Globus pallidus (tissue), 1 donor: Measurements from ENCODE around the gene SIGLEC1.

Experiments used
- DNase-seq: peaks from one replicate; pipeline ENCODE4 v3.0.0-alpha.2; 2015; ENCODE audit warnings: low spot score

Gene SIGLEC1

DNA sequence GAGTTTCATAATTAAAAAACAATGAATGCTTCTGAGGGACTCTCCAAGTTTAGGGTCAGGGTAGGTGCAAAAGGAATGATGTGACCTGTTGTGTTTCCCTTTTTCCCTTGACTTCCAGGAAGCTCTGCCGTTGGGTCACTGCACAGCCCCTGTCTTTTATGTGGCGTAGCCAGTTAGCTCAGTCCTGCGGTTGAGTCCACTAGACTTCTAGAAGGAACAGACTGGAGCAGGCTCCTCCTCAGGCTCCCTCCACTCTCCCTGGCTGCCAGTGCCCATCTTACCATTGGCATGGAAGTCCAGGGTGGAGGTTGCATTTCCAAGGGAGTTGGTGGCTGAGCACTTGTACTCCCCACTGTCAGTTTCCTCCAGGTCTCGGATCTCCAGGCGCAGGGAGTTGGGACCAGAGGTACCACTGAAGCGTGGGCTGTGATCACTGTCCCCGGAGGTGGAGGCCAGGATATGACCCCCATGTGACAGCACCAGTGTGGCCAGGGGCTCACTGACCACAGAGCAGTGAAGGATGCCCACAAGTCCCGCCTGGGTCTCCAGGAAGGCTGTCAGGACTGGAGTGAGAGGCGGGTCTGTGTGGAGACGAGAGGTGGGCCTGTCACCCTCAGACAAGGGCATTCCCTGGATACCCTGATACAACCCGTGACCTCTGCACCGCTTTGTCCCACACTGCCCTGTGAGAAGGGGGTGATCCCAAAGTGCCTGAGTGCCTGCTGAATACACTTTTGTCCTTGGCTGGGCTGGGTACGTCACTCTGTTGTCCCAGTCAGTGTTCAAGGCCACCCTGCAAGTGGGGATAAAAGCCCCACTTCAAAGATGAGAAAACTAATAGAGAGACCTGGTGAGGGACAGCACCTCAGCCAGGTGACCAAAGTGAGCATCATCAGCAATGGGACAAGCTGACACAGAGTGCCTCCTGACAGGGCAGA lies 11.1 kb downstream of the SIGLEC1 start:
- DNase-seq, result no peak

DNA sequence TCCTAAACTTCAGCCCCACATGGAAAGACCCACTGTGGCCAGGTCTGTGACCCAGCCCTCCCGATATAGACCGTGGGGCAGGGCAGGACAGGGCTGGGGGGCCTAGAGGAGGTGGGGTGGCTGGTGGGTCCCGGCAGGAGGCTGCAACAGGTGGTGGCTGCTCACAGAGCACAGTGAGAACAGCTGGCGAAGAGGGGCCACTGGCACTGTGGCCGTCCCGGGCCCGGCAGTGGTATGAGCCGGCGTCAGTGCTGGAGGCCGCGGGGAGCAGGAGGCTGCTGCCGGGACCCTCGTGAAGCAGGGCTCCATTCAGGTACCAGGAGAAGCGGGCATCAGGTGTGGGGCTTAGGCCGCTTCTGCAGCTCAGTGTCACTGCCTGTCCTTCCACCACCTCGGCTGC lies 13.4 kb downstream of the SIGLEC1 start:
- no peak for DNase-seq

DNA sequence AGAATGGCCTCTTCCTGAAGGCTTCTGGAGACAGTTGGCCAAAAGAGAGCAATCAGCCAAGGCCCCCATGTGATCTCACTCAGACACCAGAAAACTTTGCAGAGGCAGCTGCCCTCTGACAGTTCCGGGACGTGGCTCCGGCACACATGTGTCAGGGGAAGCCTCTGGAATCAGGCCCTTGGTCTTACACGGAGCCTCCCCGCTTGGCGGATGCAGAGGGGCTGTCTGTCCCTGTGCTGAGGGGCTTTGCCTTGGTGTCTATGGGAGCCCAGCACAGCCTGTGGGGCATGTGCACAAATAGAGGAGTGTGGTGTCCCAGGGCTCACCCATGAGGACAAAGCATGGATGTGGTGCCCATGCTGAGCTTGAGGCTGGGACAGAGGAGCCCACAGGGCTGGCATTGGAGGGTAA lies 13.8 kb downstream of the SIGLEC1 start:
- DNase-seq, result no peak

DNA sequence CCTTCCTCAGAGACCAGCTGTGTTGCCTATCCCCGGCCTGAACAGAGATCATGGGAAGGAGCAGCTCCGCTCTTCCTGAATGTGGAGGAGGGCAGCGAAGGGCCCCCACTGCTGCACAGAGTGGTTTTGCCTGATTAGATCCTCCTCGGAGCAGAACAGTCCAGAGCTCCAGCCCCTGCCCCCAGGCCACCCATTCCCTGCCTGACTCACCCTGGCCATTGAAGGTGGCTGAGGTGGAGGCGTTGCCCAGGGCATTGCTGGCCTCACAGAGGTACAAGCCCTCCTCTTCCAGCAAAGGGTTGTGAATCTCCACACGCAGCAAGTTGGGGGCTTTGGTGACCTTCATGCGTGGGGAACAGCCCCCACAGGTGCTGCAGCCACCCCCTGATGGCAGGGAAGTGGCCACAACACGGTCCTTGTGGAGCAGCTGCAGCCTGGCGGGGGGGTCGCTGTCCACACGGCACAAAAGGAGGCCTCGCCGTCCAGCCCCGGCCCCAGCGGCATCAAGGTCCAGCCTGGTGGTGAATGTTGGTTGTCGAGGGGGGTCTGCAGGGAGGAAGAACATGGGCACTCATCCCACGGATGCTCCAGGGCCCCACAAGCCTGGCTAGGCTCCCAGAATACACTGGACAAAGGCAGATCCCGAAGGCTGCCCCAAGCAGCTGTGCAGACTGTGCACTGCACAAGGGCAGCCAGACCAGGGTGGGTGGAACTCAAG lies 14.7 kb downstream of the SIGLEC1 start:
- DNase-seq, result no peak

DNA sequence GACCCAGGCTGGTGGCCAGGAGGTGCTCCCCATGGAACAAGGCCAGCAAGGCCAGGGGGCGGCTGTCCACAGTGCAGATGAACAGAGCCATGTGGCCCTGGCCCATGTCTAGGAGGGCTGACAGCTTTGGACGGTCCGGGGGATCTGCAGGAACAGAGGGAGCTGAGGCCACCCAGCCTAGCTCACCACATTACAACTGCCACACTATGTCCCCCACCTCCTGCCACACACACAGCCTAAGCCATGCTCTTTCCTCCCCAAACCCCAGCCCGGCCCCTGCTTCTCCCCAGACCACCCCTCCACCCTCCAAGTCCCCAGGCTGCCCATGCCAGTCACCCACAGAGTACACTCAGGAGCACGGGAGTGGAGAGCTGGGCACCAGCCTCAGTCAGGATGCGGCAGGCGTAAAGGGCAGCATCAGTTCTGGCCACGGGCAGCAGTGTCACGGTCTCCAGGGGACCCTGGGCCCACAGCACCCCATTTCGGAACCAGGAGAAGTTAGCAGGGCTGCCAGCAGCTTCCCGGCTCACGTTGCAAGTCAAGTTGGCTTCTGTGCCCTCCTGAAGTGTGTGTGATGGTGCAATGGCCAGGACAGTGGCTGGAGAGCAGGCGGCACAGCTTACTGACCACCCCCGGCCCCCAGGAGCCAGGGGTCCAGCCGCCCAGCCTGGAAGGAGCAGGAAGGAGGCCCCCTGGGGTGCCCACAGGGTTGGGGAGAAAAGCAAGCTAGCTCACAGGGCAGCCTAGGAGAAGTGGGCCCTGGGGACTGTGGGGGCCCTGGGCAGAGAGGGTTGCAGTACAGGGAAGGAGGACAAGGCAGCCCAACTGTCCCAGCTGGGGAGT lies 15.4 kb downstream of the SIGLEC1 start:
- no peak for DNase-seq

DNA sequence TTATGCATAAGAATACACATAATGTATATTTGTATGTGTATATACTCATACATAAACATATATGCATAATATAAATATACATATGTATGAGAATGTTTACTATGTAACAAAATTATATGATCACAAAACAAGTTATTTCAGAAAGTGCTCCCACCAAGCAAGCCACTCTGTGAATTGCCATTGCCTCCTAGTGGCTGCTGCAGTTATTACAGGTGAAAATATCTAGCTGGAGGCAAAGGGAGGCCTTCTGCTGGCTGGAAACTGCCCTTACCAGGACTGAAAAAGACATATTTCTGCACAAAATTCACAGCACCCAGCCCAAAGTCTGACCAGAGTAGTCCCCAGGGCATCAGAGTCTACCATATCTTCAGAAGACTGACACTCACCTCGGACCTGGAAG lies 16.2 kb downstream of the SIGLEC1 start:
- DNase-seq, result no peak

DNA sequence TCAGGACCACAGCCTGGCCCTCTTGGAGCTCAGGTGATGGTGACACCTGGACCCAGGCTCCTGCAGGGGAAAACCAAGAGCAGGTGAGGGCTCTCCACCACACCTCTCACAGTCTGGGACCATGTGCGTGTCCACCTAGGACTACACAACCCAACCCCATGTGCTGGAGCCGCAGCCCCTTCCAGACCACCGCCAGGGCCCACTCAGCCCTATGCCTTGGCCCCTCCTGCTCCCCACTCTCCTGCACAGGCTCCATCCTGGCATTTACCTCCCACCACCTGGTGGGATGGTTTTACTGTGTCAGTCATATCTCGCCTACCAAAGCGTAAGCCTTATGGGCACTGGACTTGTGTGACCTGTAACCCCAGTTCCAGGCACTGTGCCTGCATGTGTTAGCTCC lies 17.5 kb downstream of the SIGLEC1 start:
- no peak for DNase-seq

DNA sequence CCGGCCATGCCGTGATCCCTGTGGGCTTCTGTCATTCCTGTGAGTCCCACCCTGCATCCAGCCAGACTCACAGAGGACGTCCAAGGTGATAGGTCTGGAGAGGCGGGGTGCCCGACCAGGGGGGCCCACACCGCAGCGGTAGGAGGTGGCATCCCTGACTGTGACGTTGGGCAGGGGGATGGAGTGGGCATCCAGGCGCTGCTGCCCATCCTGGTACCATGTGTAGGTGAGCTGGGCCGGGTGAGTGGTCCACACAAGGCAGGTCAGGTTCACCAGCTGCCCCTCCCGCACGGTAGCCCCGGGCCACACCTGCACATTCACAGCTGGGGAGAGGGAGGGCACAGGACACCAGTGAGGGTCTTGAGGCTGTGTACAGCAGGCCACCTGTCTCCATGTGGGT lies 19.0 kb downstream of the SIGLEC1 start:
- DNase-seq, result no peak

DNA sequence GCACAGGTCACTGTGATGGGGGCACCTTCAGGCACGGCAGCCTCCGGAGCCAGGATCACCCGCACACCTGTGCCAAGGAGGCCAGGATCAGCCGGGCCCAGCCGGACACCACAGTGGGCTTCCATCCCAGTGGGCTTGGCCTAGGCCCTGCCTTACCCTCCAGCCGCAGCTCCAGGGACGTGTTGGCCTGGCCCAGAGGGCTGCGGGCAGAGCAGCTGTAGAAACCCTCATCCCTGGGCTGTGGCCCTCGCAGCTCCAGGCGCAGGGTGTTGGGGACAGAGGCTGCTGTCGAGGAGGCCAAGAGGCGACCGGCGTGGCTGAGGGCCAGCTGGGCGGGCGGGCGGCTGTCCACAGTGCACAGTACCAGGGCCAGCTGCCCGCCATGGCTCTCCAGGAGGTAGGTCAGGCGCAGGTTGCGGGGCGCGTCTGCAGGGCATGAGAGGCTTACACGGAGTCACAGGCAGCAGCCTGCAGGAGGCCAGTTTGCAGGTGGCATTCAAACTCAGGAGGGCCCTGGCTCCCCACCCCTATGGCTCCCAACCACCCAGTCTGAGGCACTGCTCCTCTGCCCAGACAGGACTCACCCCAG lies 19.6 kb downstream of the SIGLEC1 start:
- no peak for DNase-seq

DNA sequence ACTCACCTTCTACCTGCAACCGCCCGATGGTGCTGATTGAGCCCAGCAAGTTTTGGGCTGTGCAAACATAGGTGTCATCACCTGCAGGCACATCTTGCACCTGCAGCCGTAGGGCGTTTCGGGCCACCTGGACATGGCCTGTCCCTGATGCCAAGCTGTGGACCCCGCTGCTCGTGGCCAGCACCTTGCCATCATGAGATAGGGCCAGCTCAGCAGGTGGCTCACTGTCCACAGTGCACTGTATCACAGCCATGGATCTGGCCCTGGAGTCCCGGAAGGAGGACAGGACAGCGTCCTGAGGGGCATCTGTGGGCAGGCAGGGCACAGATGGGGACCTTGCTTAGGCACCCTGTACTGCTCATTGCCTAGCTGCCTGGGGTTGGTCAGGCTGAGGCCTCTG lies 20.5 kb downstream of the SIGLEC1 start:
- no peak for DNase-seq

DNA sequence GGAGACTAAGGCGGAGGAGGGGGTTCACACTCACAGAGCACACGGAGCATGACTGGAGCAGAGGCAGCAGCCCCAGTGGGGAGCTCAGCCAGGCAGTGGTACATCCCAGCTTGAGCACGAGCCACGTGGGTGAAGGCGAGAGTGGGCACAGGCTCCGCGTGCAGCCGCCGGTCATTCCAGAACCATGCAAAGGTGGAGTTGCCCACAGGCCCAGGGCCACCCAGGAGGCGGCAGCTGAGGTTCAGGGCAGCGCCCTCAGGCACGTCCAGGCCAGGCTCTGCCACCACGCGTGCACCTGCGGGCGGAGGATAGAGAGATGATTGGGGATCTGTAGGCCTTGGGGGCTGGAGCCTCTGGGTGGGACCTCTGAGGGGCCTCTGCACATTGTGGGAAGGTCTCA lies 21.1 kb downstream of the SIGLEC1 start:
- no peak for DNase-seq

DNA sequence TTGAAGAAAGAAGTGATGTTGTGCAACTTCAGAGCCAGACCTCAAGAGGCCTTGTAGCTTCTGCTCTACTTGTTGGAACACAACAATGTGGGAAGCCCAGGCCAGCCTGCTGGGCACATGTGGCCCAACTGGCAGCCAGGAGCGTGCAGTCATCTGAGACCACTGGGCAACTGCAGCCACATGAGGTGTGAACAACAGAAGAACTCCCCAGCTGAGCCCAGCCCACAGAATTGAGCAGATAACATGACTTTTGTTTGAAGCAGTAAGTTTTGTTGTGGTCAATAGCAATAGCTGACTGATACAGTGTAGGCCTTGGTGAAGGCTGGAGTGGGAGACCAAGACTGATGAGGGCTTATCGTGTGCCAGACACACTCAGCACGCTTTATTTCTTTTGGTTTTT lies 22.0 kb downstream of the SIGLEC1 start:
- no peak for DNase-seq

DNA sequence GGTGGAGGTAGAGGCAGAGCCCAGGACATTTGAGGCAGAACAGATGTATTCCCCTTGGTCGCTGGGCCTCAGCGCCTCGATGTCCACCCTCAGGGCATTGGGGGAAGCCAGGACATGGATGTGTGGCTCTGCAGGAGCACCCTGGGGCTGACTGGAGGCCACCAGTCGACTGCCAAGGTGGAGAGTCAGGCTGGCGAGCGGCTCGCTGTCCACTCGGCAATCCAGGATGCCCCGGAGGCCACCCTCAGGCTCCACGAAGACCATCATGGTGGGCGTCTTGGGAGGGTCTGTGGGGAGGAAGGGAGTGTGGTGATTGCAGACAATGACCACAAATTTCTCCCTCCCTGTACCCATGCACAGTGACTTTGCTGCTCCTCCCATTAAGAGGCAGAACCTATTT lies 22.4 kb downstream of the SIGLEC1 start:
- no peak for DNase-seq

DNA sequence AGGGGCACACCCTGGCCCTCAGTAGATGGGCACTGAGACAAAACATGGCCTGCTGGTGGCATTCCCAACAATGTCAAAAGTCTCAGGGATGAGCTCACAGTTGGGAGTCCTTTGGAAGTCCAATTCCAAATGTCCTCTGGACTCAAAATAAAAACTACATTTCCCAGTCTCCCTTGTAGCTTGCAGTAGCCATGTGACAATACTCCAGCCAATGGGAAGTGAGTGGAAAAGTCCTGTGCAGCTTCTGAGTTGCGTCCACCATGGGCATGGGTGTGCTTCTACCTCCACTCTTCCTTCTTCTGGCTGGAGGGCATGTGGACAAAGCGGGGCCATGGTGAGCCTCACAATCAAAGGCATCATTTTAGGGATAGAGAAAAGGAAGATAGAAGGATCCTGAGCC lies 24.7 kb downstream of the SIGLEC1 start:
- DNase-seq, result peak; percentile 21

DNA sequence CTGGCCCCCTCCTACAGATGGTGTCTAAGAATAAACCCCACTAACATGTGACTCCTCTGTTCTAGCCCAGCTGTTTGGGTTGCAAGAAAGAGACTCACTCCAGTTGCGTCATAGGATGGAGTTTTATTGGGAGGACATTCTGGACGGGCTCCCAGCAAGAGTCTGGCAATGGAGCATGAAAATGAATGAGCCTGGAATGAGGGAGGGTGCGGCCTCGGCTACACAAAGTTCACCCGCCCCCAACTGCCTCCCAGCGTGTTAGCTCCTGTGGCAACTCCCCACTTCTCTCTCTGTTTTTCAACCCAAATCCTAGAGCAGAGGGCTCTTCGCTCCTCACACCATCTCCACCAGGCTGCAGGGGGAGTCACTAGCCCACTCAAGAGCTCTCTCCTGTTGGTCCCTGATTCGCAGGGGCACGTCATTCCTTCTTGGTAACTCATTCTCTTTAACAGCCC lies 25.5 kb downstream of the SIGLEC1 start:
- peak; percentile 73 for DNase-seq

DNA sequence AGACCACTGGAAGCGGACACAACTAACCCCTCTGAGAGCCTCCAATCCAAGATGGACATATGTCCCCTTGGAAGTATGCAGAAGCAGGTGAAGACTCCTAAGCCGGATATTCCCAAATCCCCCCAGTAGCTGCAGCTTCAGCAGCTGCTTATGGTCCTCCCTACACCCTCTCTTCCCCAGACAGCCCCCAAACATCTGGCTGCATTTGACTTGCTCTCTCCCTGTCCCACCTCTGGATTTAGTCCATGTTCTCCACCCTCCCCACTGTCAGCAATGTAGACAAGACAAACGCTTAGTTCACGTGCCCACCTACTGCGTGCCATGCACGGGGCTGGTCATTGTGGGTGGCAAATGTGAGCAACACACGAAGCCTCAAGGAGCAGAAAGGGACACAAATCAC lies 26.0 kb downstream of the SIGLEC1 start:
- DNase-seq, result no peak

DNA sequence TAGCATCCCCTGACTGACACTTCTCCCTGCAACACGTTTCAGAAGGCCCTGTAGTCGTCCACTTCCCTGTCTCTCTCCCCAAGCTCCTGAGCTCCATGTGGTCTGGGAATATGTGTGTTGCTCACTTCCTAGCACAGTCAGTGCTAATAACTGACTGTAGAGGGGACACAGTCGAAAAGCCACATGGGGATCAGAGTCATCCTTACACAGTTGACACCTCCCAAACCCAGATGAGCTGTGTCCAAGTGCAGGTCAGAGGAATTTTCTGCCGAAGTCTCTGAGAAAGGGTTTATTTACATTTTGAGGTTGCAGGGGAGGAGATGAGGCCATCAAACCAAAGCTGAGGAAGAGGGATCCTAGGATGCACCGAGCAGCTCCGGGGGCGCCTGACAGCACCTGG lies 27.1 kb downstream of the SIGLEC1 start:
- no peak for DNase-seq

DNA sequence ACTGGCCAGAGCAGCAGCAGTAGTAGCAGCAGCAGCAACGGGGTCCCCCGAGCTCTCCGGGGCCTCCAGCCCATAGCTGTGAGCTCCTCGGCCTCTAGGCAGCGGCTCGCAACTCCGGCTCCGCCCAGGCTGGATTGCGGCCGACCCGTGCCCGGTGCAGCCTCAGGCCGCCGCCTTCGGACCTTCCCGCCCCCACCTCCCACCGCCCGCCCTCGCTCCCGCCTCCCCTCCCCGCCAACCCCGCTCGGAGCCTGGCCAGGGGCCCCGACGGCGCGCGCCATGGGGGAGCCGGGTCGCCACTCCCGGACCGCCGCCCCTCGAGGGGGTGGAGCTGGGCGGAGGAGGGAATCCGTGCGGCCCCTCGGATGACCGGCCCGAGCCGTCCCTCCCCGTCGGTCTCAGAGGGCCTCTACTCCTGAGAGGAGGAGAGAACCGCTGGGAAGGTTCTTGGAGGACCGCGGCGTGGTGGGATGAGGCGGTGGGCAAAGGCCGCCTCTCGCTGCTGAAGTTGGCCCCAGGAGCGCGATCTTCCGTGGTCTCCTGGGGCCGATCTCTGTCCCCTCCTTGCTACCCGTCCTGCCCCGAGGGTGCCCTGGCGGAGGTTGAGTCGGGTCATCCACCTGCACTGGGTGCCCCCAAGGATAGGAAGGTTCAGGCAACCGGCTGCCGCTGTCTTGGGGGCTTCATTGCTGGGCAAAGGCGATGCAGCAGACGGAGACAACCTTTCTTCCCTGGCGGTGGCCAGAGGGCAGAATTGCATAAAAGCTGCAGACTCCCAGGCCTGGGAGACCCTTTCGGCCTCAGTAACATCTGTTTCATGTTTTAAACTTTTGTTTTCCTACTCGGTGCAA lies 30.2 kb downstream of the SIGLEC1 start, which contains the start of gene ADAM33:
ADAM33 (minus strand) TSS at position 80 of the 851 bp plus-strand sequence; CDS start at position 74, 6 bp downstream.
- DNase-seq, result no peak

DNA sequence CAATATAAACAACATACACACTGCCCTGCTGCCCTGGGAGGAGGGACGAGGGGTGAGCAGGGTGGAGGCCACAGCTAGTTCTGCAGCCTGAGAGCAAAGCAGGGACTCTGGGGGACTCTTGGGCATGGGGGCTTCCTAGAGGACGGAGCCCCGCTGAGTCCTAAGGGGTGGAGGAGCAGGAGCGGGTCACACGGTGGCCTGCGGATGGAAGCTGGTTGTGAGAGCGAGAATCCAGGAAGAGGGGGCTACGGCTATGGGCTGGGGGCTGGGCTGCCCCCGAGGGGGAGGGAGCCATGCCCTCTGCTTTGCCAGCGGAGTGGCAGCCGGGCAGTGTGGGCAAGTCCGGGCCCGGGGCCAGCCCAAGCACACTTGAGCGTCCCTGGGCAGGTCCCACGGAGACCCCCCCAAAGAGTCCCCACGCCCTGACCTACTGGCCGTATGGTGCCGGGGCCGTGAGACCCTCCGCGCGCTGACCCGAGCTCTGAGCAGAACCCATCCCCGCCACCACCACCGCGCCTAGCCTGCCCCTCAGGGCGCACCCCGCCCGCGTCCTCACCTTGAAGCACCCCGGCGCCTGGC lies 31.0 kb downstream of the SIGLEC1 start:
- no peak for DNase-seq

DNA sequence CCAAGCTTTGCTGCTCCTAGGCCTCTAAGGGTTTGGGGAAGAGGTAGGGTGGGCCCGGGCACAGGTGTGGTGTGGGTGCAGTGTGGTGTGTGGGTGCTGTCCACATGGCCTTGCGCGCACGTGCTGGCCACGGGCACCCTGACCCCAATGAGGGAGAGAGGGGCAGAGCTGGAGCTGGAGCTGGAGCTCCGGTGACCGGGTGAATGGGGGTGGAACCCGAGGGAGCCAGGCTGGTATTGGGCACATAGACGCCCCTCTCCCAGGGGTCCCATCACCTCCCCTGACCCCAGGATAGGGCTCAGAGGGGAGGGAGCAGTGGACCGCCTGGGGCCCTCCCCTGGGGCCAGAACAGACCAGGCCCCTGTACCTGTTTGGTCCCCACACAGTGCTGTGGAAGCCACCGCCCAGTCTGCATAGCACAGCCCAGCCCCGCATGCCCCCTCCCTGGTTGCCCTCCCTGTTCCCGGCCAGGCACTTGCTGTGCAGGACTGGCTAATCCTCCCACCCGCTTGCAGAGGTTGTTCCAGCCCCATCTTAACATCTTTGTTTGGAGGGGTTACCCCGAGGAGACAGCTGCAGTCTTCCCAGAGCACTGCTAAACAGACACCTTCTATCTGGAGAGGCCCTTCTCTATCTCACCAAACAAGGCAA lies 31.6 kb downstream of the SIGLEC1 start:
- DNase-seq, result no peak
